Hippocampal formation (tissue), 2 donors: Measurements from ENCODE around the gene C11orf71.

Experiments used
- DNase-seq, 2 donors: peaks; one replicate each; lab custom pipeline; 2025; lab: John Stamatoyannopoulos, UW

The C11orf71 gene

GRCh38 chr11:114399490-114400215 lies 658 bp downstream of the C11orf71 start:
- no peak for DNase-seq

GRCh38 chr11:114398303-114398920 lies 1.9 kb downstream of the C11orf71 start:
- DNase-seq: no peak

GRCh38 chr11:114397349-114397982 lies 2.8 kb downstream of the C11orf71 start:
- peak in 1 of 2 donors; percentile 62 for DNase-seq

GRCh38 chr11:114396916-114397315 lies 3.4 kb downstream of the C11orf71 start:
- no peak for DNase-seq

- DNase-seq: no peak
Measured at GRCh38 chr11:114395736-114396135, 4.6 kb downstream of the C11orf71 start.

DNA sequence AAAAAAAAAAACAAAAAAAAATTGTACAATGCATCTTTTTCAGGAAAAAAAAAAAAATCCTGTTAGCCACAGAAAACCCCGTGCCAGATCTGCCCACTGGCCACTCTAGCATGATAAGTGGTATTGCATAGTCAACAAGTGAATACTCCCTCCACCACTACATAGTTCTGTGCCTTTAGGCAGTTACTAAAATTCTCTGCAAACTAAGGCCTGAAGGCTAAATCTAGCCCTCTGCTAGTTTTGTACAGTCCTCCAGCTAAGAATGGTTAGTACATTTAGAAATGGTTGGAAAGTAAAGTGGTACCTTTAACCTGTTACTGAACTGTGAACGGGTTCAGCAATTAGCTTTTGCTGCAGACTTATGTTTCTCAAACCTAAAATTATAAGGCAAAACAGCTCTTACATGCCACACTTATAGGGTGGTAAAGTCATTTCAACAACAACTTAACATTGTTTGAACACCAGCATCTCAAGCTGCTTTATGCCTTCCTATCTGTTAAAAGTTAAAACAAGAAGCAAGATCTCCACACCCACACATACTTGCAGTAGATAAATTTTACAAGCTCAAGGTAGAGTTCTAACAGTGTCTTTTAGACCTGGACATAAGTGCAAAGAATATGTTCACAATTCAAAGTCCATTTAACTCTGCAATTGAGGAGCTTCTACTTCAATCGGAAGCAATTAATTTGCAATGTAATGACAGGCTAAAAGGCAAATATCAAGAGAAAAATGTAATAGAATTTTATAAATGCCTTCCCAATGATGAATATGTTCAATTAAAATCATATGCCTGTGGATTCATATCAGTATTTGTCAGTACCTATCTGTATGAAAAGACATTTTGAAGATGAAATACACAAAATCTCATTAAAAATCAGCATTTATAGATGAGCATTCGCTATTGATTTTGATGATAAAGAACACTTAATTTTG lies 7.3 kb downstream of the C11orf71 start:
- DNase-seq: no peak

DNA sequence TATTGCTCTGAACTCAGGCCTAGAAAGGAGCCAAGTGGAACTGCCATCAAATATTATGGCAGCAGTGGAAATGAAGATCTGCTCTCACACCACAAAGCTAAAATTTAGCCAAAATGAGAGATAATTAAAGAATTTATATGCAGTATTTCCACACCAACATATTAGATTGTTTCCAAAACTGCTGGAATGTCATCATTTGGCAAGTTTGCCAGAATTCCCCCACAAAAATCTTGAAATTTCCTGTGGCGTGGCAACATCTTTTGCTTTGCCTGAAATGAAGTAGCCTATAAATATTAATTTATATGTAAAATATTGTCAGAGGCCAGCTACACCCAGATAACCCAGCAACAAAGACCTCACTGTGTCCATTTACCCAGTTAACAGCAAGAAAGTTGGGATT lies 13.8 kb downstream of the C11orf71 start:
- DNase-seq: no peak

DNA sequence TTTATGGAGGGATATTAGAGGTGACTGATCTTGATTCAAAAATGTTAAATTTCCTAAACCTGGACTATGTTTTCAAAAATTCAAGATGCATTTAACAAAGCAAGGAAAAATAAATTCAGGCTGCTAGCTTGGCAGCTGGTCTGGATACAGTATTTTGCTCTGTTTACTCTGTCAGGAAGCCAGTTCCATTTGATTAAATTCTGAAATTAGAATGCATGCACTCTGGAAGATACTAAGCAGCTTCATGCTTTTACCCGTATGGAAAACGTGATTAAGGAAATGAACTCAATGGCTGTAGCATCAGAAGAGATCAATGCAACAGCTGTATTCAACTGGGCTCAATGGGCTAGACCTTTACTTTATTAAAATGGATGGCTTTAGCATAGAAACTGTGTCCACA lies 14.2 kb downstream of the C11orf71 start:
- DNase-seq: no peak

GRCh38 chr11:114384487-114384886 lies 15.8 kb downstream of the C11orf71 start:
- no peak for DNase-seq

DNA sequence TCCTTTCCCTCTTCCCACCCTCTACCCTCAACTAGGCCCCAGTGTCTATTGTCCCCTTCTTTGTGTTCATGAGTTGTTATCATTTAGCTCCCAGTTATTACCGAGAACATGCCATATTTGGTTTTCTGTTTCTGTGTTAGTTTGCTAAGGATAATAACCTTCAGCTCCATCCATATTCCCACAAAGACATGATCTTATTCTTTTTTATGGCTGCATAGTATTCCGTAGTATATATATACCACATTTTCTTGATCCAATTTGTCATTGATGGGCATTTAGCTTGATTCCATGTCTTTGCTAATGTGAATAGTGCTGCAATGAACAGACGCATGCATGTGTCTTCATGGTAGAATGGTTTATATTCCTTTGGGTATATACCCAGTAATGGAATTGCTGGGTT lies 17.8 kb downstream of the C11orf71 start:
- no peak for DNase-seq

- DNase-seq: no peak
Measured at GRCh38 chr11:114379394-114380069, 20.8 kb downstream of the C11orf71 start.

DNA sequence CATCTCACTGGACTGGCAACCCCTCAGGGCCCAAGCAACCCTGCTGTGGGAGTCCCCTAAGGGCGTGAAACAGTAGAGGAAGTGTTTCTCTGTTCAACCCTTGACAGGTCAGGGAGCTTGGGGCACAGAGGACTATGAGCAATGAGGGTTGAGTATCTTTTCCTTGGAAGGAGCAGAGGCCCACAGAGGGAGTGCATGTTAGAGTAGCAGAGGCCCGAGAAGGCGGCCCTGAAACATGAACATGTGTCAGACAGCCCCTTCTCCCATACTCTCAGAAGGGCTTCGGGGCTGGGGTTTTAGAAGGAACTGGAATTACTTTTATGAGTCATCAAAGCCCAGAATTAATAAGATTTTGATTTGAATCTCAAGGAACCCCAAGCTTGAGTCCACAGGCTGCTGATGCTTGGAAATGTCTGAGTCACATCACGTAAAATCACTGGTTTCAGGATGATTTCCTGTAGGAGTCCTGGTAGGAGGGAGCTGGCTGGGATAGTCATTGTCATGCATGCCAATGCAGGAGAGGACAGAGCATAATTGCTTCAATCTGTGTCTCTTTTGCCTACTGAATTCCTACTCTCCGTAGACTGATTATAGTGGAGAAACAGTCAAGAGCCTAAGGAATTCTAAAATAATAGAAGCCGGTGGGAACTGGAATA lies 22.6 kb downstream of the C11orf71 start:
- no peak for DNase-seq

DNA sequence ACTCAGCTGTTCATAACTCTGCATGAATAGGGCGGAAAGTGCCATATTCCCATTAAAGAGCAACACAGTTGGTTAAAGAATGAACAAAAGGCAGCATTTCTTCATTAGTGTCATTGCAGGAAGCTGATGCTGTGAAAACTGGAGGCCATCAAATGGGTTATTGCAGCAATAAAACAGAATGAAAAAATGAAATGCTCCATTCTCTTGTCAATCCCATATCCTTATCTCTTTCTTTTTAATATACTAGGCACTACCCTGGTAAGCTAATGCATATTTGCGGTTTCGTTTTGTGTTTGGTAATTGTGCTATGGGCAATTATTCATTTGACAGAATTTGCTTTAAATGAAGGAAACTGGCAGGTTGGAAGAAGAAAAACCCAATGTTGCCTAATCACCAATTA lies 25.3 kb downstream of the C11orf71 start:
- DNase-seq: no peak

- DNase-seq: no peak
Measured at GRCh38 chr11:114368918-114369680, 31.2 kb downstream of the C11orf71 start.

DNA sequence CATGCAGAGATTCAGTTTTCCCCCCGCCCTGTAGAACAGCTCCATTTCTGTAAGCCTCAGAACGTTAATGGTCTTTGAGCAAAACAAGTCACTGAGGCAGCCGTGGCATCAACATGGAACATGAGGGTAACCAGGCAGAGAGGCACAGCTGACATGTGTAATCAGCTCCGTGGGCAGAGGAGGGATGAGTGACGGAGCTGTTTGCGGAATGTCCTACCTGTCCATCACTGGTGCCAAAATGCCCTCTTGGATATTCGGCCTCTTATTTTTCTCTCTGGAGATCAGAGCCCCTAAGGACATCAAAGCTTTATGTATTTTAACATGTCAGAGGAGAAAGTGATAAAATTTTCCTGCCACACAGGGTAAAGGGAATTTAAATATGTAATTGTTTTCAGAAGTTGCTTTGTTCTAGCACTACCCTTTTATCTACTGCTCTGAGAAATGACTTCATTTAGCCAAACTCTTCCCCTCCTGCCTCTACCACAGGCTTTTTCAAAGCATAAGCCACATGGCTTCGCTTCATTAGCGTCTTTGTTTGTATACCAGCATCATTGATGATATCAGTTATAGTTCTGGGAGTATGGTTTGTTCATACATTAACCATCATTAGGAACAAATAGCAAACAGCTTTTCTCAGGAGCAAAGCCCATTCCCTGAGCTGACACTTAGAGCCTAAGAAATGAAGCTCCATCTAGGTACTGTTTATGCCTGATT lies 32.9 kb downstream of the C11orf71 start:
- no peak for DNase-seq

GRCh38 chr11:114366331-114367243 lies 33.7 kb downstream of the C11orf71 start:
- no peak for DNase-seq

- no peak for DNase-seq
Measured at GRCh38 chr11:114362958-114363357, 37.4 kb downstream of the C11orf71 start.

DNA sequence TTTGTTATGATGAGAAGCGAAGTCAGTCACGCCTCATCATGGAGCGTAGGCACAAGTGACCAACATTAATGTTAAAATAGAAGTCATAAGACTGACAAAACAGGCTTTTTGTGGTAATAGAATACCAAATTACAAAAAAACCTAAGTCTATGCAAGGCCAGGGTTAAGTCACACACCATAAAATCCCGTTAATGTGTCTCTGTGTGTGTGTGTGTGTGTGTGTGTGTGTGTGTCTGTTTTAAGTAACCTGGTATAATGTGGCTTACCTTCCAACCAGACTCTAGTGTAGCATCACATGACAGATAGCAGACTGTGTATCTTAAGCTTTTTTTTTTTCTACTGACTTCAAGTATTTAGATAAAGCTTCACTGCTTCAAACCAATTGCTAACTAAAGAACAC lies 38.0 kb downstream of the C11orf71 start:
- no peak for DNase-seq

- no peak for DNase-seq
Measured at GRCh38 chr11:114359342-114359741, 41.0 kb downstream of the C11orf71 start.
